Measurements from ENCODE around the gene BMPR1B.

DNA sequence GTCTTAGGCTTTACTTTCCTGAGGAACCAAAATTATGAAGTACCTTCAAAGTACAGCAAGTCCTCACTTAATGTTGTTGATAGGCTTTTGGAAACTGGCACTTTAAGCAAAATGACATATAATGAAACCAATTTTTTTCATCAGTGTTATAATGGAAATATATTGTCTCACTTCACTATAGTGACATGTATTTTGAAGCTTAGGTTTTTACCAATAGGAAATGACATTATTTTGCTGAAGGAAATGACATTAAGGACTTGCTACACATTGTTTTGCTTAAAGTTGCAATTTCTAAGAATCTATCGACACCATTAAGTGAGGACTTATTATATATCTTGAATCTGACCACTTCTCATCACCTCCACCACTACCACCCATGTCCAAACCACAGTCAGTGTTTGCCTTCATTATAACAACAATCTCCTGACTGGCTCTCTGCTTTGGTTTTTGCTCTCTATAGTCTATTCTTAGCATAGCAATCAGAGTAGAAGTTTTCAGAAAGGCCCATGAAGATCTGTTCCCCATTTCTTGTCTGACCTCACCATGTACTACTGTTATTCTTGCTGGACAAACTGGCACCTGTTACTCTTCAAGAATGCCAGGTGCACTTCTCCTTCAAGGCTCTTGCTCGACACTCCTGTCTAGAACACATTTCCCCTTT is 311.2 kb downstream of the BMPR1B start:
- TF ChIP-seq, protein P1, sequence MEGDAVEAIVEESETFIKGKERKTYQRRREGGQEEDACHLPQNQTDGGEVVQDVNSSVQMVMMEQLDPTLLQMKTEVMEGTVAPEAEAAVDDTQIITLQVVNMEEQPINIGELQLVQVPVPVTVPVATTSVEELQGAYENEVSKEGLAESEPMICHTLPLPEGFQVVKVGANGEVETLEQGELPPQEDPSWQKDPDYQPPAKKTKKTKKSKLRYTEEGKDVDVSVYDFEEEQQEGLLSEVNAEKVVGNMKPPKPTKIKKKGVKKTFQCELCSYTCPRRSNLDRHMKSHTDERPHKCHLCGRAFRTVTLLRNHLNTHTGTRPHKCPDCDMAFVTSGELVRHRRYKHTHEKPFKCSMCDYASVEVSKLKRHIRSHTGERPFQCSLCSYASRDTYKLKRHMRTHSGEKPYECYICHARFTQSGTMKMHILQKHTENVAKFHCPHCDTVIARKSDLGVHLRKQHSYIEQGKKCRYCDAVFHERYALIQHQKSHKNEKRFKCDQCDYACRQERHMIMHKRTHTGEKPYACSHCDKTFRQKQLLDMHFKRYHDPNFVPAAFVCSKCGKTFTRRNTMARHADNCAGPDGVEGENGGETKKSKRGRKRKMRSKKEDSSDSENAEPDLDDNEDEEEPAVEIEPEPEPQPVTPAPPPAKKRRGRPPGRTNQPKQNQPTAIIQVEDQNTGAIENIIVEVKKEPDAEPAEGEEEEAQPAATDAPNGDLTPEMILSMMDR (IDR thresholded peaks at IDR 0.05): no peak
- no peak for TF ChIP-seq POLR2A (IDR thresholded peaks at IDR 0.05)

Data from right lobe of liver (tissue), 4 donors.